Neural cell (in vitro differentiated cells): ENCODE data around the gene PLS1. TPM values are rescaled to one million over a fixed set of nuclear protein-coding genes. Genes with fewer than 3 reads are reported as not detected.

ENCODE experiments used
- H2AFZ ChIP-seq: fragments of 200-600, 300-800 bp; sonication (generic), shearing (Covaris generic); 2 replicates; pipeline ENCODE4 v1.6.0; 2014; ENCODE audit warnings: low read depth, mild to moderate bottlenecking, antibody characterized with exemption, low read length, moderate library complexity
- H3F3A ChIP-seq: fragments of 200-600 bp; shearing (Covaris generic); 2 replicates; pipeline ENCODE4 v1.6.1; 2016; ENCODE audit warnings: mild to moderate bottlenecking, moderate library complexity, mixed read lengths, antibody characterized with exemption, low read length; ENCODE audit not compliant: insufficient read depth, poor library complexity, severe bottlenecking
- H3K27ac ChIP-seq: fragments of 200-600, 300-800 bp; sonication (generic), shearing (Covaris generic); 2 replicates; pipeline ENCODE4 v1.5.1; 2014; ENCODE audit warnings: mild to moderate bottlenecking, low read length, moderate library complexity
- H3K27me3 ChIP-seq: fragments of 300-800, 200-600 bp; sonication (generic), shearing (Covaris generic); 2 replicates; pipeline ENCODE4 v1.6.0; 2014; ENCODE audit warnings: mild to moderate bottlenecking, low read depth, low read length, moderate library complexity; ENCODE audit not compliant: insufficient read depth
- H3K36me3 ChIP-seq: fragments of 300-800, 200-600 bp; sonication (generic), shearing (Covaris generic); 2 replicates; pipeline ENCODE4 v1.5.1; 2014; ENCODE audit warnings: mild to moderate bottlenecking, antibody characterized with exemption, low read length, moderate library complexity; ENCODE audit not compliant: insufficient read depth
- H3K4me2 ChIP-seq: fragments of 300-800, 200-600 bp; sonication (generic), shearing (Covaris generic); 2 replicates; pipeline ENCODE4 v1.6.0; 2014; ENCODE audit warnings: mild to moderate bottlenecking, low read length
- H3K4me3 ChIP-seq: fragments of 300-800, 200-600 bp; sonication (generic), shearing (Covaris generic); 2 replicates; pipeline ENCODE4 v1.5.1; 2014; ENCODE audit warnings: mild to moderate bottlenecking, low read length, moderate library complexity
- H3K79me2 ChIP-seq: fragments of 200-600 bp; shearing (Covaris generic); replicated peaks from 2 replicates; pipeline ENCODE4 v1.6.0; 2014; ENCODE audit warnings: mild to moderate bottlenecking, low read length, moderate library complexity; ENCODE audit not compliant: insufficient read depth
- H3K9ac ChIP-seq: fragments of 300-800, 200-600 bp; sonication (generic), shearing (Covaris generic); 2 replicates; pipeline ENCODE4 v1.6.1; 2016; ENCODE audit warnings: mild to moderate bottlenecking, low read length, mixed read lengths
- H3K9me2 ChIP-seq: fragments of 200-600 bp; shearing (Covaris generic); 2 replicates; pipeline ENCODE4 v1.6.1; 2016; ENCODE audit warnings: mild to moderate bottlenecking, low read length, mixed read lengths; ENCODE audit not compliant: insufficient read depth
- H3K9me3 ChIP-seq: fragments of 200-600, 300-800 bp; sonication (generic), shearing (Covaris generic); 2 replicates; pipeline ENCODE4 v1.6.1; 2016; ENCODE audit warnings: mild to moderate bottlenecking, mixed run types, low read length, moderate library complexity, mixed read lengths
- H4K20me1 ChIP-seq: fragments of 200-600 bp; shearing (Covaris generic); 2 replicates; pipeline ENCODE4 v1.6.1; 2016; ENCODE audit warnings: mild to moderate bottlenecking, mixed run types; ENCODE audit not compliant: insufficient read depth
- EP300 ChIP-seq: fragments of 450-650 bp; conservative IDR thresholded peaks from 2 replicates; pipeline ENCODE4 v1.6.1; 2014; ENCODE audit warnings: antibody characterized with exemption, mild to moderate bottlenecking, moderate library complexity; ENCODE audit not compliant: poor library complexity, severe bottlenecking
- EZH2 ChIP-seq: fragments of 200-600, 300-800 bp; shearing (Covaris generic), sonication (generic); IDR thresholded peaks from 2 replicates; pipeline ENCODE4 v1.6.1; 2014; ENCODE audit warnings: antibody characterized with exemption, low read length, borderline replicate concordance, mild to moderate bottlenecking; ENCODE audit not compliant: insufficient read depth, poor library complexity, severe bottlenecking
- MXI1 ChIP-seq: fragments of 450-650 bp; conservative IDR thresholded peaks from 2 replicates; pipeline ENCODE4 v1.6.1; 2014; ENCODE audit warnings: antibody characterized with exemption, mild to moderate bottlenecking; ENCODE audit not compliant: poor library complexity, severe bottlenecking
- POLR2AphosphoS5 ChIP-seq: IDR thresholded peaks from 2 replicates; pipeline ENCODE4 v1.6.1; 2012
- RAD21 ChIP-seq: fragments of 450-650 bp; conservative IDR thresholded peaks from 2 replicates; pipeline ENCODE4 v1.6.1; 2014; ENCODE audit warnings: antibody characterized with exemption, mild to moderate bottlenecking, moderate library complexity
- SMC3 ChIP-seq: fragments of 450-650 bp; conservative IDR thresholded peaks from 2 replicates; pipeline ENCODE4 v1.6.1; 2014; ENCODE audit warnings: antibody characterized with exemption, mild to moderate bottlenecking, moderate library complexity; ENCODE audit not compliant: poor library complexity
- TAF1 ChIP-seq: IDR thresholded peaks from 2 replicates; pipeline ENCODE4 v1.6.1; 2012; ENCODE audit warnings: low read depth
- polyA plus RNA-seq: library from polyadenylated mRNA; depleted of rRNA; stranded (reverse); fragments of >200 nt; gene quantifications from 2 replicates; pipeline ENCODE4 v1.2.3, GENCODE V29; 2014
- TF ChIP-seq, protein P1 (sequence below): IDR thresholded peaks from 2 replicates; pipeline ENCODE4 v1.6.1; 2012; ENCODE audit warnings: borderline replicate concordance
- TF ChIP-seq, protein P2 (sequence below): fragments of 450-650 bp; IDR thresholded peaks from 2 replicates; pipeline ENCODE4 v1.5.1; 2014; ENCODE audit warnings: antibody characterized with exemption, mild to moderate bottlenecking, moderate library complexity; ENCODE audit not compliant: poor library complexity, severe bottlenecking

PLS1 gene
- polyA plus RNA-seq, 1 donor from 2014 or later, result 0.31 TPM

DNA sequence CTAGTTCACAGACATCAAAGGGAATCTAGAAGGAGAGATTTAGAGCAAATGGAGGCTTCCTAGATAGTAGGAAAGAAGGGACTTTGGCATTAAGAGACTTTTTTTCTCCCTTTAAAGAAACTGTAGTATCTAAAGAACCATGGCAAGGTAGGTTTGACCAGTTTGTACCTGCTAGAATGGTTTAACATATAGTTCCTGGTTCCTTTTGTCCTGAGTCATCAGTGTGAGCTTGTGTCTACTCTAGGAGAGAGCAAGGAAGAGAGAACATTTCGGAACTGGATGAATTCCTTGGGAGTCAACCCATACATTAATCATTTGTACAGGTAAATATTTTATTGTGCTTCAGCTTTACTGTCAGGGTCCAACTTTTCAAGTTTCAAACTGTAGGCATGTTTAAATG is 98.0 kb downstream of the PLS1 start:
- H3K4me2 ChIP-seq, result no peak overlapping the region
- no peaks in the 10 kb centered on the region for H3K27me3 ChIP-seq
- no peak overlapping the region for H2AFZ ChIP-seq
- no peak overlapping the region for H3K9ac ChIP-seq
- TF ChIP-seq RAD21, result no peak
- TF ChIP-seq, protein P1, sequence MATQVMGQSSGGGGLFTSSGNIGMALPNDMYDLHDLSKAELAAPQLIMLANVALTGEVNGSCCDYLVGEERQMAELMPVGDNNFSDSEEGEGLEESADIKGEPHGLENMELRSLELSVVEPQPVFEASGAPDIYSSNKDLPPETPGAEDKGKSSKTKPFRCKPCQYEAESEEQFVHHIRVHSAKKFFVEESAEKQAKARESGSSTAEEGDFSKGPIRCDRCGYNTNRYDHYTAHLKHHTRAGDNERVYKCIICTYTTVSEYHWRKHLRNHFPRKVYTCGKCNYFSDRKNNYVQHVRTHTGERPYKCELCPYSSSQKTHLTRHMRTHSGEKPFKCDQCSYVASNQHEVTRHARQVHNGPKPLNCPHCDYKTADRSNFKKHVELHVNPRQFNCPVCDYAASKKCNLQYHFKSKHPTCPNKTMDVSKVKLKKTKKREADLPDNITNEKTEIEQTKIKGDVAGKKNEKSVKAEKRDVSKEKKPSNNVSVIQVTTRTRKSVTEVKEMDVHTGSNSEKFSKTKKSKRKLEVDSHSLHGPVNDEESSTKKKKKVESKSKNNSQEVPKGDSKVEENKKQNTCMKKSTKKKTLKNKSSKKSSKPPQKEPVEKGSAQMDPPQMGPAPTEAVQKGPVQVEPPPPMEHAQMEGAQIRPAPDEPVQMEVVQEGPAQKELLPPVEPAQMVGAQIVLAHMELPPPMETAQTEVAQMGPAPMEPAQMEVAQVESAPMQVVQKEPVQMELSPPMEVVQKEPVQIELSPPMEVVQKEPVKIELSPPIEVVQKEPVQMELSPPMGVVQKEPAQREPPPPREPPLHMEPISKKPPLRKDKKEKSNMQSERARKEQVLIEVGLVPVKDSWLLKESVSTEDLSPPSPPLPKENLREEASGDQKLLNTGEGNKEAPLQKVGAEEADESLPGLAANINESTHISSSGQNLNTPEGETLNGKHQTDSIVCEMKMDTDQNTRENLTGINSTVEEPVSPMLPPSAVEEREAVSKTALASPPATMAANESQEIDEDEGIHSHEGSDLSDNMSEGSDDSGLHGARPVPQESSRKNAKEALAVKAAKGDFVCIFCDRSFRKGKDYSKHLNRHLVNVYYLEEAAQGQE, result no peak
- TF ChIP-seq SMC3, result no peak
- TF ChIP-seq MXI1, result no peak
- TF ChIP-seq, protein P2, sequence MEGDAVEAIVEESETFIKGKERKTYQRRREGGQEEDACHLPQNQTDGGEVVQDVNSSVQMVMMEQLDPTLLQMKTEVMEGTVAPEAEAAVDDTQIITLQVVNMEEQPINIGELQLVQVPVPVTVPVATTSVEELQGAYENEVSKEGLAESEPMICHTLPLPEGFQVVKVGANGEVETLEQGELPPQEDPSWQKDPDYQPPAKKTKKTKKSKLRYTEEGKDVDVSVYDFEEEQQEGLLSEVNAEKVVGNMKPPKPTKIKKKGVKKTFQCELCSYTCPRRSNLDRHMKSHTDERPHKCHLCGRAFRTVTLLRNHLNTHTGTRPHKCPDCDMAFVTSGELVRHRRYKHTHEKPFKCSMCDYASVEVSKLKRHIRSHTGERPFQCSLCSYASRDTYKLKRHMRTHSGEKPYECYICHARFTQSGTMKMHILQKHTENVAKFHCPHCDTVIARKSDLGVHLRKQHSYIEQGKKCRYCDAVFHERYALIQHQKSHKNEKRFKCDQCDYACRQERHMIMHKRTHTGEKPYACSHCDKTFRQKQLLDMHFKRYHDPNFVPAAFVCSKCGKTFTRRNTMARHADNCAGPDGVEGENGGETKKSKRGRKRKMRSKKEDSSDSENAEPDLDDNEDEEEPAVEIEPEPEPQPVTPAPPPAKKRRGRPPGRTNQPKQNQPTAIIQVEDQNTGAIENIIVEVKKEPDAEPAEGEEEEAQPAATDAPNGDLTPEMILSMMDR, result no peak
- H3K27ac ChIP-seq, result no peak overlapping the region
- H4K20me1 ChIP-seq, result no peaks in the 10 kb centered on the region
- no peaks in the 10 kb centered on the region for H3K79me2 ChIP-seq
- H3K36me3 ChIP-seq, result no peaks in the 10 kb centered on the region
- H3K9me2 ChIP-seq, result no peaks in the 10 kb centered on the region
- H3K9me3 ChIP-seq, result no peaks in the 10 kb centered on the region
- H3K4me3 ChIP-seq, result no peak overlapping the region
- no peaks in the 10 kb centered on the region for H3F3A ChIP-seq

DNA sequence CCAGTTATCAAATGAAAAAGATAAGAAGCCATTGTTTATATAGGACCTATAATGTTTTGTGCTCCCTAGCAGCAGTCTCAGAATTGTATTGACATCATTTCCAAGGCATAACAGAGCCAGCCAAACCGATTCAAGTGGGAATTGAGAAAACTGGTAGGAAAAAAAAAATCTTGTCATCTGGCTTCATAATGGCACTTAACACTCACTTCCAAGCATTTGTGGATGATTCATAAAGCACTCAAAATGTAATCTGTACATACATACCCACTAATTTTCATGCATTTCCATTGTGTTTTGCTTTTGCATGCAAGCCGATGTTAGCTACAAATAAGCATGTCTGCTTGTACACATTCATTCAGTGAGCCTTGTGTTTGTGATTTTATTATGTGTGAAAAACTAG is 109.0 kb downstream of the PLS1 start:
- no peak overlapping the region for H3K4me3 ChIP-seq
- no peaks in the 10 kb centered on the region for H3K9me3 ChIP-seq
- TF ChIP-seq POLR2AphosphoS5 (peak; percentile 15), EP300 (no peak)
- H3K27me3 ChIP-seq, result no peaks in the 10 kb centered on the region
- H3K4me2 ChIP-seq, result no peak overlapping the region
- no peaks in the 10 kb centered on the region for H3K36me3 ChIP-seq
- H2AFZ ChIP-seq, result no peak overlapping the region
- H3F3A ChIP-seq, result no peaks in the 10 kb centered on the region
- no peak overlapping the region for H3K27ac ChIP-seq
- H3K79me2 ChIP-seq, result no peaks in the 10 kb centered on the region
- no peaks in the 10 kb centered on the region for H3K9me2 ChIP-seq
- H3K9ac ChIP-seq, result no peak overlapping the region
- H4K20me1 ChIP-seq, result no peaks in the 10 kb centered on the region

DNA sequence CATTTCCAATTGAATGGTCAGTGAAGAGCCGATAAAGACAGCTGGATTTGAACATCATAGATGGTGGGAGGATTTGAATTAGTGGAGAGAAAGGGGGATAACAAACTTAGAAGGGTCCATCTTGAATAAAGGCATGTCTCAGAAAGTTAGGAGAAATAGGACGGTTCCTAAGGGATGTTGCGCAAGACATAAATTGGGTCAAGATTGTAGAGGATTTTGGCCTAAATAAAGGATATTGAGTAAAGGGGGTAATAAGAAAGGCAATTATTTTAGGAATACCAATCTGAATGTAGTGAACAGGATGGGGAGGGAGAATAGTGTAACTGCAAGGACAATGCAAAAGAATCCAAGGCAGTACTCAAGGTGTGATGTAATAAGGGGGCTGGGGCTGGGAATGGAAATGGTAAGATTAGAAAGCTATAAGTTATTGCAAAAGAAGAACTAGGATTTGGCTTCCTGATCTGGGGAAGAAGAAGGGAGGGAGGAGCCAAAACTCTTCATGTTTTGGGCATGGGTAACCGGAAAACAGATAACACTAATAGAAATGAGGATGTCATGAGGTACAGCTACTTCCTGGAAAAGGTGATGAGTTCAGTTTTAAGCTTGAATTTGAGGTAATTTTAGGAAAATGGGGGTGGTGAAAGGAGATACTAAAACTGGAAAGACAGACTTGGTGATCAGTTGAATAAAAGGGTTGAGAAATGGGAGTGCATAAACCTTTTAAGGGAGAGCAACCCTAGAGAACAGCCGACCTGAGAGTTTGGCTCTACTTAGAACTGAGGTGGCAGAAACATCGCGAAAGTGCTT is 110.3 kb downstream of the PLS1 start:
- no peak overlapping the region for H3K4me2 ChIP-seq
- no peak overlapping the region for H3K4me3 ChIP-seq
- H3K36me3 ChIP-seq, result no peaks in the 10 kb centered on the region
- H3K9me2 ChIP-seq, result no peaks in the 10 kb centered on the region
- H3K9ac ChIP-seq, result no peak overlapping the region
- no peak overlapping the region for H3K27ac ChIP-seq
- H3K27me3 ChIP-seq, result no peaks in the 10 kb centered on the region
- H3F3A ChIP-seq, result no peaks in the 10 kb centered on the region
- no peaks in the 10 kb centered on the region for H4K20me1 ChIP-seq
- no peaks in the 10 kb centered on the region for H3K9me3 ChIP-seq
- H3K79me2 ChIP-seq, result no peaks in the 10 kb centered on the region
- H2AFZ ChIP-seq, result no peak overlapping the region
- no peak for TF ChIP-seq POLR2AphosphoS5
- no peak for TF ChIP-seq EZH2
- TF ChIP-seq, protein P1, result no peak
- TF ChIP-seq MXI1, result no peak
- TF ChIP-seq, protein P2, result no peak
- TF ChIP-seq SMC3, result no peak
- no peak for TF ChIP-seq RAD21
- no peak for TF ChIP-seq EP300
- TF ChIP-seq TAF1, result no peak
